GM12878 (cell line): ENCODE data around the gene ARAF. TPM values are rescaled to one million over a fixed set of nuclear protein-coding genes. Genes with fewer than 3 reads are reported as not detected.

Experiments used
- ATAC-seq: fragments of 200-7000 bp; cut with Tn5 transposase; 3 replicates; pipeline ENCODE4 v1.9.1; 2020; ENCODE audit warnings: mild to moderate bottlenecking, moderate library complexity
- BruUV-seq: library from RNA; stranded (reverse); fragments of 400-500 nt; replicated peaks from 2 replicates; lab custom pipeline; 2021; lab: Mats Ljungman, UMichigan
- CTCF ChIA-PET: fragments of 300-600 bp; sonication (Branson Sonifier 250); formaldehyde crosslinking; extraction: SDS; loops from one replicate; lab custom pipeline; 2021; ENCODE audit warnings: inconsistent platforms; lab: Yijun Ruan, JAX
- POLR2A ChIA-PET: fragments of 350-600 bp; formaldehyde crosslinking; extraction: SDS; loops from one replicate; lab custom pipeline; 2021; ENCODE audit warnings: inconsistent platforms; lab: Charles Lee
- RAD21 ChIA-PET: fragments of 300-600 bp; sonication (Branson Sonifier 250); formaldehyde crosslinking; loops from one replicate; lab custom pipeline; 2023; ENCODE audit warnings: antibody characterized with exemption; ENCODE audit not compliant: unreplicated experiment; lab: Charles Lee
- SMC1A ChIA-PET: fragments of 300-600 bp; sonication (Branson Sonifier 250); formaldehyde crosslinking; loops from one replicate; lab custom pipeline; 2023; ENCODE audit not compliant: unreplicated experiment, uncharacterized antibody; lab: Charles Lee
- DNase-seq: peaks from one replicate; pipeline ENCODE4 v3.0.0-alpha.2; 2011; ENCODE audit warnings: low read depth, low spot score
- FAIRE-seq: peaks from 3 replicates; lab custom pipeline; 2011; peaks lifted over from hg19 to GRCh38; lab: Jason Lieb, UNC
- H2AFZ ChIP-seq: 2 replicates; pipeline ENCODE4 v1.6.0; 2011; ENCODE audit warnings: low read depth, low read length, control low read depth; ENCODE audit not compliant: control insufficient read depth
- H3K27ac ChIP-seq: 2 replicates; pipeline ENCODE4 v1.5.1; 2011; ENCODE audit warnings: control low read depth; ENCODE audit not compliant: control insufficient read depth, insufficient read depth
- H3K27me3 ChIP-seq, 2 experiments: replicated peaks in 1 of 2; 2 replicates each; pipeline versions ENCODE4 v1.6.0 to v1.6.1; 2011; ENCODE audit warnings: low read length in 1 of 2; ENCODE audit not compliant: control insufficient read depth in 2 of 2, insufficient read depth in 2 of 2
- H3K36me3 ChIP-seq, 2 experiments: 2 replicates each; pipeline ENCODE4 v1.5.1; 2011; ENCODE audit warnings: low read length in 1 of 2; ENCODE audit not compliant: control insufficient read depth in 2 of 2, insufficient read depth in 2 of 2
- H3K4me1 ChIP-seq: 2 replicates; pipeline ENCODE4 v1.6.1; 2011; ENCODE audit warnings: mild to moderate bottlenecking, low read length, moderate library complexity, mixed read lengths; ENCODE audit not compliant: control insufficient read depth, insufficient read depth
- H3K4me2 ChIP-seq: 2 replicates; pipeline ENCODE4 v1.6.0; 2011; ENCODE audit warnings: control low read depth; ENCODE audit not compliant: control insufficient read depth, insufficient read depth
- H3K4me3 ChIP-seq: fragments of 200-600 bp; sonication (generic); 2 replicates; pipeline ENCODE4 v1.5.1; 2016
- H3K79me2 ChIP-seq: 2 replicates; pipeline ENCODE4 v1.6.0; 2011; ENCODE audit warnings: low read length; ENCODE audit not compliant: control insufficient read depth, insufficient read depth
- H3K9ac ChIP-seq: 2 replicates; pipeline ENCODE4 v1.8.0; 2011; ENCODE audit warnings: low read length, control low read depth, mixed read lengths; ENCODE audit not compliant: control insufficient read depth, insufficient read depth
- H3K9me3 ChIP-seq: replicated peaks from 3 replicates; pipeline ENCODE4 v1.5.1; 2011; ENCODE audit warnings: mild to moderate bottlenecking, low read length; ENCODE audit not compliant: control insufficient read depth, insufficient read depth
- H4K20me1 ChIP-seq: 2 replicates; pipeline ENCODE4 v1.6.0; 2011; ENCODE audit not compliant: control insufficient read depth, insufficient read depth
- BCL11A ChIP-seq: IDR thresholded peaks from 2 replicates; pipeline ENCODE4 v1.6.1; 2011; ENCODE audit warnings: low read depth, low read length
- CBX3 ChIP-seq: fragments of 200-600 bp; sonication (generic); IDR thresholded peaks from 2 replicates; pipeline ENCODE4 v1.6.1; 2016; ENCODE audit warnings: low read depth, borderline replicate concordance
- MAX ChIP-seq: IDR thresholded peaks from 2 replicates; pipeline ENCODE4 v1.6.1; 2012; ENCODE audit warnings: low read depth, low read length, improper control_type of control experiment
- NR2F1 ChIP-seq: fragments of 450-650 bp; conservative IDR thresholded peaks from 2 replicates; pipeline ENCODE4 v1.6.1; 2017; ENCODE audit warnings: mild to moderate bottlenecking
- ZBTB40 ChIP-seq: fragments of 450-650 bp; IDR thresholded peaks from 2 replicates; pipeline ENCODE4 v1.6.1; 2016; ENCODE audit warnings: mild to moderate bottlenecking, moderate library complexity, borderline replicate concordance
- ZNF687 ChIP-seq: fragments of 450-650 bp; IDR thresholded peaks from 2 replicates; pipeline ENCODE4 v1.6.1; 2017; ENCODE audit warnings: mild to moderate bottlenecking, moderate library complexity
- WGBS: methylation state at CpG from one replicate; pipeline ENCODE4 v1.1.6; 2016; ENCODE audit warnings: low lambda C conversion rate; ENCODE audit not compliant: insufficient replicate concordance, insufficient coverage; ENCODE audit errors: missing lambda C conversion rate; 5-methylcytosine and 5-hydroxymethylcytosine counted together
- in situ Hi-C: fragments of 300-500 bp; cut with MboI; formaldehyde crosslinking; loops from 9 replicates; pipeline ENCODE4 v1.14.3; 2018; ENCODE audit warnings: mixed read lengths
- intact Hi-C: fragments of 100-400 bp; cut with micrococcal nuclease; formaldehyde crosslinking; loops from one replicate; pipeline ENCODE4 v1.14.2; 2022; ENCODE audit not compliant: unreplicated experiment
- polyA plus RNA-seq, 11 experiments: library from polyadenylated mRNA; depleted of rRNA in 4 of 11; unstranded in 6 of 11; stranded (reverse) in 5 of 11; fragments of >200 nt; fragmentation: Nextera tagmentation in 4 of 11; fragmentation: Illumina TruSeq in 1 of 11; extraction: Ambion mirVana in 4 of 11; extraction: Trizol in 1 of 11; gene quantifications; 1 replicate in 1 of 11; 2 replicates in 10 of 11; pipeline versions ENCODE4 v1.2.1 to v1.2.3, GENCODE V29; 2011 to 2016; ENCODE audit warnings: inconsistent platforms in 2 of 11, missing spikeins in 2 of 11, low read depth in 1 of 11
- total RNA-seq, 4 experiments: library from RNA; depleted of rRNA in 3 of 4; stranded (reverse); fragments of >200 nt in 3 of 4; fragmentation: Illumina TruSeq in 1 of 4; extraction: Trizol in 1 of 4; gene quantifications; 2 replicates each; pipeline versions ENCODE4 v1.2.1 to v1.2.3, GENCODE V29; 2013 to 2021

The ARAF gene
- total and polyA plus RNA-seq, 10 of the 15 experiments (the other 5 are each of a cell fraction or from before 2014, with no cell fraction given): 5.0 to 79.2 (median 39.1) TPM

- peak; percentile 50; the same call in 1 of the 2 replicates for TF ChIP-seq ZNF687
- TF ChIP-seq NR2F1: 0 out of 2 replicates have a peak, but pooled peaks have one; percentile 53
Measured at GRCh38 chrX:47581731-47582647, 21.0 kb downstream of the ARAF start, which contains the start of gene TIMP1 (continued).

GRCh38 chrX:47583240-47583861, 22.3 kb downstream of the ARAF start:
- in situ Hi-C loops: no loop called here
- POLR2A ChIA-PET: interaction anchor here (0.6 kb wide), 1 partner anchor 44 kb away, joined by 3 read pairs; no protein-coding TSS in a partner anchor
- SMC1A ChIA-PET: interaction anchor here (1.4 to 1.6 kb wide), 2 partner anchors 46 to 58 kb away, joined by 7 read pairs; no protein-coding TSS in a partner anchor
- no peaks in the 10 kb centered on the region for H3K36me3 ChIP-seq
- H3K27me3 ChIP-seq: no peaks in the 10 kb centered on the region
- intact Hi-C loops: loop anchor here (5.0 kb wide), 1 partner anchor 44 kb away; the partner anchor contains the start of gene CFP
- no peak overlapping the region for H2AFZ ChIP-seq
- BruUV-seq: no TSS peak
- peak overlapping the region; percentile 61 for H3K4me3 ChIP-seq
- no peak for FAIRE-seq
- no peak for ATAC-seq
- no peaks in the 10 kb centered on the region for H4K20me1 ChIP-seq
- no peaks in the 10 kb centered on the region for H3K9me3 ChIP-seq
- CTCF ChIA-PET: interaction anchor here (0.9 kb wide), 1 partner anchor 20 kb away, joined by 3 read pairs; no protein-coding TSS in a partner anchor
- no peak for DNase-seq
- H3K4me1 ChIP-seq: peaks cover 8% of the 10 kb centered on the region
- RAD21 ChIA-PET: no interaction called here
- peak overlapping the region; percentile 20; the same call in 1 of the 2 replicates for H3K9ac ChIP-seq
- peak overlapping the region; percentile 79 for H3K4me2 ChIP-seq
- peak overlapping the region; percentile 10; the same call in 1 of the 2 replicates for H3K27ac ChIP-seq
- whole genome bisulfite sequencing: 40% methylated on average over 8 of the region's 8 CpGs
- H3K79me2 ChIP-seq: no peaks in the 10 kb centered on the region; the same call in 1 of the 2 replicates
- no peak for TF ChIP-seq ZBTB40
- TF ChIP-seq MAX: no peak
- no peak for TF ChIP-seq BCL11A
- no peak for TF ChIP-seq CBX3
